Subcutaneous abdominal adipose tissue (tissue), 5 donors: ENCODE measurements around the gene PSKH1.

Source experiments
- H3K27ac ChIP-seq: one replicate; pipeline ENCODE4 v1.7.0; 2013; ENCODE audit warnings: low read depth, mild to moderate bottlenecking, inconsistent platforms, low read length, moderate library complexity
- H3K27me3 ChIP-seq, 5 donors: one replicate each; pipeline ENCODE4 v1.7.0; 2013; ENCODE audit warnings: low read length in 5 of 5, inconsistent platforms in 1 of 5; ENCODE audit not compliant: control insufficient read depth in 5 of 5, insufficient read depth in 4 of 5
- H3K36me3 ChIP-seq, 5 donors: one replicate each; pipeline ENCODE4 v1.7.0; 2013; ENCODE audit warnings: low read length in 5 of 5; ENCODE audit not compliant: control insufficient read depth in 5 of 5, insufficient read depth in 5 of 5
- H3K4me1 ChIP-seq, 5 donors: one replicate each; pipeline ENCODE4 v1.7.0; 2013; ENCODE audit warnings: low read length in 5 of 5, mild to moderate bottlenecking in 3 of 5, moderate library complexity in 1 of 5; ENCODE audit not compliant: control insufficient read depth in 5 of 5, insufficient read depth in 5 of 5
- H3K4me3 ChIP-seq, 5 donors: one replicate each; pipeline ENCODE4 v1.7.0; 2013; ENCODE audit warnings: low read length in 5 of 5, low read depth in 1 of 5
- H3K9ac ChIP-seq, 5 donors: one replicate each; pipeline ENCODE4 v1.7.0; 2013; ENCODE audit warnings: low read length in 5 of 5, mild to moderate bottlenecking in 4 of 5, moderate library complexity in 3 of 5
- H3K9me3 ChIP-seq, 5 donors: one replicate each; pipeline ENCODE4 v1.7.0; 2013; ENCODE audit warnings: low read length in 5 of 5; ENCODE audit not compliant: control insufficient read depth in 5 of 5
- donor health status: healthy.
- donor health status: healthy.
- donor health status: healthy.
- donor health status: healthy.
- donor health status: healthy.

PSKH1 gene

GRCh38 chr16:67884684-67885083, 8.4 kb upstream of the PSKH1 start, which contains the start of gene NRN1L:
Gene NRN1L, plus strand, starts transcription at chr16:67884885. Its CDS starts 19 bp downstream, at chr16:67884904.
- Histone ChIP-seq H3K27me3 (no peaks in the 10 kb centered on the region), H3K9me3 (no peaks in the 10 kb centered on the region), H3K36me3 (peaks cover 0 to 66% (median 54%) of the 10 kb centered on the region in 5 donors), H3K4me1 (peaks cover 2 to 13% (median 6%) of the 10 kb centered on the region in 5 donors), H3K9ac (no peak within 1 kb of the TSS), H3K27ac (no peak within 1 kb of the TSS), H3K4me3 (no peak within 1 kb of the TSS)

GRCh38 chr16:67885545-67885944, 7.5 kb upstream of the PSKH1 start:
- no peak overlapping the region for H3K9ac ChIP-seq
- H3K9me3 ChIP-seq = no peaks in the 10 kb centered on the region
- peaks cover 0 to 57% (median 45%) of the 10 kb centered on the region in 5 donors for H3K36me3 ChIP-seq
- H3K4me1 ChIP-seq = peaks cover 2 to 13% (median 6%) of the 10 kb centered on the region in 5 donors
- no peaks in the 10 kb centered on the region for H3K27me3 ChIP-seq
- H3K4me3 ChIP-seq = no peak overlapping the region
- no peak overlapping the region for H3K27ac ChIP-seq

DNA sequence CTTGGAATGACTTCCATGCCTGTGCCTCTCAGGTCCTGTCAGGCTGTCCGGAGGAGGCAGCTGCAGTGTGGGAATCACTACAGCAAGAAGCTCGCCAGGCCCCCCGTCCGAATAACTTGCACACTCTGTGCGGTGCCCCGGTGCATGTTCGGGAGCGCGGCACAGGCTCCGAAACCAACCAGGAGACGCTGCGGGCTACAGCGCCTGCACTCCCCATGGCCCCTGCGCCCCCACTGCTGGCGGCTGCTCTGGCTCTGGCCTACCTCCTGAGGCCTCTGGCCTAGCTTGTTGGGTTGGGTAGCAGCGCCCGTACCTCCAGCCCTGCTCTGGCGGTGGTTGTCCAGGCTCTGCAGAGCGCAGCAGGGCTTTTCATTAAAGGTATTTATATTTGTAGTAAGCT, 7.1 kb upstream of the PSKH1 start:
- peaks cover 2 to 13% (median 6%) of the 10 kb centered on the region in 5 donors for H3K4me1 ChIP-seq
- no peak overlapping the region for H3K4me3 ChIP-seq
- H3K27ac ChIP-seq = no peak overlapping the region
- no peaks in the 10 kb centered on the region for H3K9me3 ChIP-seq
- H3K9ac ChIP-seq = no peak overlapping the region
- H3K27me3 ChIP-seq = no peaks in the 10 kb centered on the region
- H3K36me3 ChIP-seq = peaks cover 0 to 53% (median 41%) of the 10 kb centered on the region in 5 donors

DNA sequence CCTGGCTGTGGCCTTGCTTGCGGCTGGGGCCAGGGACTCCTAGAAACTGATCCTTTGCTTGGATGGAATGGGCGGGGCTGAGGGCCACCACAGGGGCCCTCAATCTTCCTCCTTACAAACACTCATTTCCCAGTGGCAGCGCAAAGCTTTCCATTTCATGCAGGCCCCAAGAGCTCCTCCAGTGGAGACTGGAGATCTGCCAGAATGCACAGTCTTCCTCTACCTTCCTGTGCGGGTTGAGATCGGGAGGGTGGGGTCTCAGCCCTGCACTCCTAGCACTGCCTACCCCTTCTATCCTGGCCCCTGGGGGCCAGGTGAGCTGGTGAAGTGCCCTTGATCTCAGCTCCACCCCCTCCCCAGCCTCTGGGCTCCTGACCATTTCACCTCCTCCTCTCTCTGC, 6.7 kb upstream of the PSKH1 start:
- Histone ChIP-seq H3K27ac (no peak overlapping the region), H3K27me3 (no peaks in the 10 kb centered on the region), H3K4me1 (peaks cover 2 to 13% (median 6%) of the 10 kb centered on the region in 5 donors), H3K9me3 (no peaks in the 10 kb centered on the region), H3K36me3 (peaks cover 0 to 49% (median 37%) of the 10 kb centered on the region in 5 donors), H3K4me3 (no peak overlapping the region), H3K9ac (no peak overlapping the region)

DNA sequence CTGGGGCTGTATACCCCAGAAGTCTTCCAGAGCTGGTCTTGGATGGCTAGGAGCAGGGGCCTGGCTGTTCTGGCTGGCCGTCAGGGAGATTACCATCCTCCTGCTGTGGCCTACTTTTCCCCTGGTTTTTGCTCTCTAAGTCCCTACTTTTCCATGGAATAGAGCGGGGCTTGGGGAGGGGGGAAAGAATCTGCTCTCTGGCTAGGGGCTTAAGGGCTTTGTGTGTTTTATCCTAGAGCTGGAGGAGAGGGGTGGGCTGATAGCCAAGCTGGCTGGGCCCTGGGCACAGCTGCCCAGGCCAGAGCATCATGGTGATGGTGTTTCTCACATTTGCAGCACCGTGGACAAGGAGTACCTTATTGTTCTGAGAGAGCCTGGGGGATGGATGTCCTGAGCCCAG, 4.7 kb upstream of the PSKH1 start:
- Histone ChIP-seq H3K4me3 (no peak overlapping the region), H3K27me3 (no peaks in the 10 kb centered on the region), H3K9ac (no peak overlapping the region), H3K27ac (no peak overlapping the region), H3K9me3 (no peaks in the 10 kb centered on the region), H3K4me1 (peaks cover 2 to 19% (median 13%) of the 10 kb centered on the region in 5 donors), H3K36me3 (peaks cover 0 to 30% (median 18%) of the 10 kb centered on the region in 5 donors)

DNA sequence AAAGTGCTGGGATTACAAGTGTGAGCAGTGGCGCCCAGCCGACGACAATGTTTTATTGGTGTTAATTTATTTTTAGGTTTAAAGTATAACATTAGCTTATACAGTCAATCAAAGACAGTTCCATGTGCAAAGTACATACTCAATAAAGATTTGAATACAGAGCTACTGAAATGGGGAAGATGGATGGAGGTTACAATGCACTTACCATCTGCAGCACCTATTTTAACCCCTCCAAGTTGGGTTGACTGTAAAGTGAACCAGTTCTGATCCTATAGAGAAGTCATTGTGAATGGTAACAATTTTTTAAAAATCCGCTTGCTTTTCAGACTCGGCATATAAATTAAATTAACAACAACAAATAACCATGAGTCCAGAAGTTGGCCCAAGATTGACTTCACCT, 679 bp upstream of the PSKH1 start:
- Histone ChIP-seq H3K36me3 (no peaks in the 10 kb centered on the region), H3K4me3 (peak overlapping the region; percentile 46 to 67 (median 58)), H3K9ac (peak overlapping the region in 3 of 5 donors; percentile 37 to 61 (median 56)), H3K27ac (peak overlapping the region; percentile 90), H3K9me3 (no peaks in the 10 kb centered on the region), H3K4me1 (peaks cover 9 to 38% (median 34%) of the 10 kb centered on the region in 5 donors), H3K27me3 (no peaks in the 10 kb centered on the region)

GRCh38 chr16:67893743-67894399, 817 bp downstream of the PSKH1 start:
- H3K4me3 ChIP-seq = peak overlapping the region; percentile 86 to 97 (median 89)
- no peaks in the 10 kb centered on the region for H3K9me3 ChIP-seq
- peaks cover 9 to 41% (median 37%) of the 10 kb centered on the region in 5 donors for H3K4me1 ChIP-seq
- H3K27ac ChIP-seq = peak overlapping the region; percentile 90
- peak overlapping the region; percentile 87 to 99 (median 97) for H3K9ac ChIP-seq
- no peaks in the 10 kb centered on the region for H3K36me3 ChIP-seq
- no peaks in the 10 kb centered on the region for H3K27me3 ChIP-seq

DNA sequence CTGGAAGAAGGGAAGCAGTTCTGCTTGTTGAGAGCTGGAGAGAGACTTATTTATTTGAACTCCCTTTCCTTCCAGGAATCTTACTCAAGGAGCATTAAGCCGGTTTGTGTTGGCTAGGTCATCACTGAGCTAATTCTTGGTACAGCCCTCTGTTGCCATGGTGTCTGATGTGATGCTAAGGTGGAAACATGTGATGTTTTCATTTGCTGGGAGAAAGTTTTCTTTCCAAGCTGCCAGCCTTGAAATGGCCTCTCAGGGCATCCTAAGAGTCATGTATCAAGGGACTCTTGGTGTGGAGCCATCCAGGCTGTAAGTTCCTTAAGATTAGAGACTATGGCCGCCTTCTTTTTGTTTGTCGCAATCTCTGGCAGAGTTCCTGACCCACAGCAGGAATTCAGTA, 4.2 kb downstream of the PSKH1 start:
- H3K9ac ChIP-seq = peak overlapping the region in 1 of 5 donors; percentile 33
- H3K9me3 ChIP-seq = no peaks in the 10 kb centered on the region
- H3K27me3 ChIP-seq = no peaks in the 10 kb centered on the region
- no peak overlapping the region for H3K4me3 ChIP-seq
- H3K36me3 ChIP-seq = peaks cover 0 to 7% (median 2%) of the 10 kb centered on the region in 5 donors
- H3K4me1 ChIP-seq = peaks cover 9 to 41% (median 37%) of the 10 kb centered on the region in 5 donors
- H3K27ac ChIP-seq = peak overlapping the region; percentile 31

DNA sequence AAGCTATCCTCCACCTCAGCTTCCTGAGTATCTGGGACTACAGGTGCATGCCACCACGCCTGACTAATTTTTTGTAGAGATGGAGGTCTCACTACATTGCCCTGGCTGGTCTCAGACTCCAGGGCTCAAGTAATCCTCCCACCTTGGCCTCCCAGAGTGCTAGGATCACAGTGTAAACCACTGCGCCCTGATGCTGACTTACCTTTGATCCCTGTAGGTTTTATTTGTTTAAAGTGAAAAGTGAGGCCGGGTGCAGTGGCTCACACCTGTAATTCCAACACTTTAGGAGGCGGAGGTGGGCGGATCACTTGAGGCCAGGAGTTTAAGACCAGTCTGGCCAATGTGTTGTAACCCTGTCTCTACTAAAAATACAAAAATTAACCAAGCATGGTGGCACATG, 8.7 kb downstream of the PSKH1 start:
- H3K9me3 ChIP-seq = no peaks in the 10 kb centered on the region
- peaks cover 0 to 18% (median 11%) of the 10 kb centered on the region in 5 donors for H3K36me3 ChIP-seq
- H3K27me3 ChIP-seq = no peaks in the 10 kb centered on the region
- no peak overlapping the region for H3K4me3 ChIP-seq
- H3K9ac ChIP-seq = no peak overlapping the region
- peaks cover under 1 to 16% (median 9%) of the 10 kb centered on the region in 5 donors for H3K4me1 ChIP-seq
- no peak overlapping the region for H3K27ac ChIP-seq

DNA sequence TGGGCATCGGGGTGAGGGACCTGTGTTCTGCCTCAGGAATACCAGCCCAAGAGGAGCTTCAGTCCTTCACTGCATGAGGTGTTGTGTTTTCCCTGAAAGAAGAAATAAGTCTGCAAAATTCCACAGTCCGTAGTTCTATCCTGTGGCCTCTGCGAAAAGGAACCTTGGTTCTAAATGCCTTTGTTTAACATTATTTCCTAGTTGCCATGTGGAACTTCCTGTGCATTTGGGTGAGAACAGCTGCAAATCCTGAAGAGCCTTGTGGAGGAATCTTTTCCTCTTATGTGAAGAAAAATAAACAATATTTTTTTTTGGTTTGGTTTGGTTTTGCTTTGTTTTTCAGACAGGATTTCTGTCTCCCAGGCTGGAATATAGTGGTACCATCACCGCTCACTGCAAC, 9.8 kb downstream of the PSKH1 start:
- peaks cover 0 to 7% (median 0%) of the 10 kb centered on the region in 5 donors for H3K4me1 ChIP-seq
- no peaks in the 10 kb centered on the region for H3K9me3 ChIP-seq
- H3K36me3 ChIP-seq = peaks cover 0 to 18% (median 11%) of the 10 kb centered on the region in 5 donors
- no peak overlapping the region for H3K4me3 ChIP-seq
- no peak overlapping the region for H3K27ac ChIP-seq
- H3K9ac ChIP-seq = peak overlapping the region in 2 of 5 donors; percentile 2 to 58
- H3K27me3 ChIP-seq = no peaks in the 10 kb centered on the region
